Superior temporal gyrus (tissue), 1 donor: Measurements from ENCODE around the gene ASAH2B.

Experiments
- DNase-seq: peaks from one replicate; pipeline ENCODE4 v3.0.0-alpha.2; 2016; ENCODE audit errors: extremely low spot score

Gene ASAH2B

DNA sequence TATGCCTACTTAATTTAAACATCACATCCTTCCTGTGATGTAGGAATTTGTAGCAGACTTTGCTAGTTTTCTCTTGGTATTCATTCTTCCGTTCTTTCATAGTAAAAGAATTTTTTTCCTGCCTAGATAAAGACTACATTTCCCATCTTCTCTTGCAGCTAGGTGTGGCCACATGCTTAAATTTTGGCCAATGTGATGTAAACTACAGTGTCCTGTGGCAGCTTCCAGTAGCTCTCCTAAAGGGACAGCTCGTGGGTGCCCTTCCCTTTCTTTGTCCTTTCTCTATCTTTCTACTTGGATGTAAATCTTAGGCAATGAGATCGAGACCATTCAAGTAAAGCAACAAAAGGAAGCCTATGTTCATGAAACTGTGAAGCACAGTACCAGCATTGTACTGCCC lies 58.6 kb downstream of the ASAH2B start:
- no peak for DNase-seq

GRCh38 chr10:50799595-50799994 lies 59.9 kb downstream of the ASAH2B start:
- DNase-seq: no peak

GRCh38 chr10:50805981-50806622 lies 66.4 kb downstream of the ASAH2B start:
- DNase-seq: no peak

DNA sequence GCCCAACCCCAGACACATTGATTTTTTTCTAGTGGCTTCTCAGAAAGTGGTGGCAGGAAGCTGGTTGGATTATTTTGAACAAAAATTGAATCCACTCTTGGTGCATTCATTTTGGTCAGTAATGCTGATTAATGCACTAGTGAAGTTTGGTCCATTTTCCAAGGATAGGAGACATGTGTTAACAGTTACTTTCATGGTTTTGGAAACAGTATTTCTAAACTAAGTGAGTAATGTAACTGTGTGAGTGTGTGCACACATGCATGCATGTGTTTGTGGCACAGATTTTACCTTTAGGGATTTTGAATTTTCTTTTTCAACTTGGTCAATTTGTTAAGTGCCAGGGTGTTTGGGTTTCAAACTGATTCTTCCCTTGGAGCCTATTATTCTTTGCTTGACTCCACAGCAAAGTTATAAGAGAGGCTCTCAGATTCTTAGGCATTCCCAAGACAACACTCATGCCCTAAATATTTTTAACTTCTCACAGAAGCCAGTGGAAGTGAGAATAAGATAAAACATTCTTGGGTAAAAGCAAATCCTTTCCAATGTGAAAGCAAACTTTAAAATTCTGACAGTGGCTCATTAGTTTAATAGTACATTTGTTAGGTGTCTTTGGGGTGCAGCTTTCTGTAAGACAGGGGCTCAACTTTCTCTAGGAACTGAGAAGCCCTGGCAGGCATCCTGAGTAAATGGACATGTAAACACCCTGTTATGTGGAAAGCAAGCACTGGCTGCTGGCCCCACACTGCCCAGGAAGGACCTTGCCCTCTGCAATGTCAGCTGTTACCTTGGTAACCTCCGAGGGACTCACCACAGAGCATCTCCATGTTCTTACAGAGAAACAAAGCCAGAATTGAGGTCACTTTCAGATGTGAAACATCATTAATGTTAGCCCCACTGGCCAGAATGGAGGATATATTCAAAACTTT lies 68.4 kb downstream of the ASAH2B start:
- DNase-seq: no peak
